Measurements from ENCODE around the gene FABP6.

DNA sequence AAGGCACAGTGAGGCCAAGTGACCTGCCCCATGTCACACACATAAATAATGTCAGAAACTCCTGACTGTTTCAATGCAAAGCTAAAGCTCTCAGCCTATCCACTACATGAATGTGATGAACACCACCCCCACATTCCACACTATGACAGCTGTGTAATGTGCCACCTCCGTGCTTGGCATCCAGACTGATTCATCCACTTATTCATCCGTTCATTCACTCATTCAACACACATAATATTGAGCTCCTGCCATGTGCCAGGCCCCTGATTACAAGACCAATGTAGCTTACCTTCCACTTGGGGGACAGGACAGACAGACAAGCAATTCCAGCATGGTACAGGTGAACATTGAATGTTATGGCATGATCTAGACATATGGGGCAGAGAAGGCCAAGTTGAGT, 46.2 kb upstream of the FABP6 start:
- TF ChIP-seq, protein P1, sequence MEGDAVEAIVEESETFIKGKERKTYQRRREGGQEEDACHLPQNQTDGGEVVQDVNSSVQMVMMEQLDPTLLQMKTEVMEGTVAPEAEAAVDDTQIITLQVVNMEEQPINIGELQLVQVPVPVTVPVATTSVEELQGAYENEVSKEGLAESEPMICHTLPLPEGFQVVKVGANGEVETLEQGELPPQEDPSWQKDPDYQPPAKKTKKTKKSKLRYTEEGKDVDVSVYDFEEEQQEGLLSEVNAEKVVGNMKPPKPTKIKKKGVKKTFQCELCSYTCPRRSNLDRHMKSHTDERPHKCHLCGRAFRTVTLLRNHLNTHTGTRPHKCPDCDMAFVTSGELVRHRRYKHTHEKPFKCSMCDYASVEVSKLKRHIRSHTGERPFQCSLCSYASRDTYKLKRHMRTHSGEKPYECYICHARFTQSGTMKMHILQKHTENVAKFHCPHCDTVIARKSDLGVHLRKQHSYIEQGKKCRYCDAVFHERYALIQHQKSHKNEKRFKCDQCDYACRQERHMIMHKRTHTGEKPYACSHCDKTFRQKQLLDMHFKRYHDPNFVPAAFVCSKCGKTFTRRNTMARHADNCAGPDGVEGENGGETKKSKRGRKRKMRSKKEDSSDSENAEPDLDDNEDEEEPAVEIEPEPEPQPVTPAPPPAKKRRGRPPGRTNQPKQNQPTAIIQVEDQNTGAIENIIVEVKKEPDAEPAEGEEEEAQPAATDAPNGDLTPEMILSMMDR (IDR thresholded peaks at IDR 0.05), result no peak
- TF ChIP-seq ZFX (IDR thresholded peaks at IDR 0.05; ENCODE audit: borderline replicate concordance), result no peak
